Muscle layer of colon (tissue), 2 donors: Measurements from ENCODE around the gene CDK14.

Source experiments
- H3K27ac ChIP-seq: one replicate; pipeline ENCODE4 v1.7.0; 2013; ENCODE audit warnings: low read depth, mild to moderate bottlenecking, low read length, moderate library complexity
- H3K27me3 ChIP-seq, 2 donors: one replicate each; pipeline ENCODE4 v1.7.0; 2013; ENCODE audit warnings: low read length in 2 of 2, mild to moderate bottlenecking in 2 of 2; ENCODE audit not compliant: insufficient read depth in 2 of 2, control insufficient read depth in 1 of 2
- H3K36me3 ChIP-seq: one replicate; pipeline ENCODE4 v1.7.0; 2013; ENCODE audit warnings: mild to moderate bottlenecking, low read length; ENCODE audit not compliant: insufficient read depth
- H3K4me1 ChIP-seq: one replicate; pipeline ENCODE4 v1.7.0; 2013; ENCODE audit warnings: mild to moderate bottlenecking, low read length; ENCODE audit not compliant: insufficient read depth
- H3K4me3 ChIP-seq, 2 donors: one replicate each; pipeline ENCODE4 v1.7.0; 2013; ENCODE audit warnings: low read length in 2 of 2, low read depth in 1 of 2, mild to moderate bottlenecking in 1 of 2, moderate library complexity in 1 of 2
- H3K9ac ChIP-seq: one replicate; pipeline ENCODE4 v1.7.0; 2013; ENCODE audit warnings: low read length
- H3K9me3 ChIP-seq: one replicate; pipeline ENCODE4 v1.7.0; 2013; ENCODE audit warnings: mild to moderate bottlenecking, low read length
- donor health status: abdominal sarcoma.
- donor health status: Adenocarcinoma of cecum.

The CDK14 gene

GRCh38 chr7:91090684-91091083, 494.6 kb downstream of the CDK14 start:
- Histone ChIP-seq H3K36me3 (no peaks in the 10 kb centered on the region), H3K4me1 (no peaks in the 10 kb centered on the region), H3K9me3 (no peaks in the 10 kb centered on the region), H3K4me3 (no peak overlapping the region), H3K27ac (no peak overlapping the region), H3K9ac (no peak overlapping the region), H3K27me3 (no peaks in the 10 kb centered on the region)

GRCh38 chr7:91091631-91092030, 495.5 kb downstream of the CDK14 start:
- no peaks in the 10 kb centered on the region for H3K4me1 ChIP-seq
- H3K27me3 ChIP-seq = no peaks in the 10 kb centered on the region
- H3K9ac ChIP-seq = no peak overlapping the region
- H3K4me3 ChIP-seq = no peak overlapping the region
- no peak overlapping the region for H3K27ac ChIP-seq
- H3K9me3 ChIP-seq = no peaks in the 10 kb centered on the region
- H3K36me3 ChIP-seq = no peaks in the 10 kb centered on the region

GRCh38 chr7:91093181-91093580, 497.1 kb downstream of the CDK14 start:
- Histone ChIP-seq H3K9me3 (no peaks in the 10 kb centered on the region), H3K9ac (no peak overlapping the region), H3K4me1 (no peaks in the 10 kb centered on the region), H3K27me3 (no peaks in the 10 kb centered on the region), H3K36me3 (no peaks in the 10 kb centered on the region), H3K27ac (no peak overlapping the region), H3K4me3 (no peak overlapping the region)

- Histone ChIP-seq H3K4me1 (no peaks in the 10 kb centered on the region), H3K27ac (no peak overlapping the region), H3K9me3 (no peaks in the 10 kb centered on the region), H3K27me3 (no peaks in the 10 kb centered on the region), H3K9ac (no peak overlapping the region), H3K4me3 (no peak overlapping the region), H3K36me3 (no peaks in the 10 kb centered on the region)
Observed at GRCh38 chr7:91098566-91098965, 502.4 kb downstream of the CDK14 start.

GRCh38 chr7:91103363-91103762, 507.2 kb downstream of the CDK14 start:
- H3K27ac ChIP-seq = no peak overlapping the region
- peaks cover 11% of the 10 kb centered on the region for H3K4me1 ChIP-seq
- H3K36me3 ChIP-seq = no peaks in the 10 kb centered on the region
- H3K4me3 ChIP-seq = no peak overlapping the region
- no peaks in the 10 kb centered on the region for H3K27me3 ChIP-seq
- no peak overlapping the region for H3K9ac ChIP-seq
- H3K9me3 ChIP-seq = no peaks in the 10 kb centered on the region

- Histone ChIP-seq H3K9ac (no peak overlapping the region), H3K4me3 (no peak overlapping the region), H3K36me3 (no peaks in the 10 kb centered on the region), H3K27me3 (no peaks in the 10 kb centered on the region), H3K9me3 (no peaks in the 10 kb centered on the region), H3K27ac (no peak overlapping the region), H3K4me1 (peaks cover 16% of the 10 kb centered on the region)
Observed at GRCh38 chr7:91107460-91107859, 511.3 kb downstream of the CDK14 start.

- Histone ChIP-seq H3K9ac (no peak overlapping the region), H3K9me3 (no peaks in the 10 kb centered on the region), H3K27ac (peak overlapping the region; percentile 4), H3K4me1 (peaks cover 16% of the 10 kb centered on the region), H3K27me3 (no peaks in the 10 kb centered on the region), H3K36me3 (no peaks in the 10 kb centered on the region), H3K4me3 (no peak overlapping the region)
Observed at GRCh38 chr7:91109200-91109599, 513.1 kb downstream of the CDK14 start.

GRCh38 chr7:91112902-91113341, 516.8 kb downstream of the CDK14 start:
- H3K27me3 ChIP-seq = no peaks in the 10 kb centered on the region
- no peak overlapping the region for H3K9ac ChIP-seq
- H3K9me3 ChIP-seq = no peaks in the 10 kb centered on the region
- peaks cover 9% of the 10 kb centered on the region for H3K4me1 ChIP-seq
- no peak overlapping the region for H3K27ac ChIP-seq
- H3K4me3 ChIP-seq = no peak overlapping the region
- no peaks in the 10 kb centered on the region for H3K36me3 ChIP-seq

- no peak overlapping the region for H3K27ac ChIP-seq
- H3K36me3 ChIP-seq = no peaks in the 10 kb centered on the region
- H3K9ac ChIP-seq = no peak overlapping the region
- H3K4me3 ChIP-seq = no peak overlapping the region
- no peaks in the 10 kb centered on the region for H3K4me1 ChIP-seq
- H3K9me3 ChIP-seq = no peaks in the 10 kb centered on the region
- no peaks in the 10 kb centered on the region for H3K27me3 ChIP-seq
Observed at GRCh38 chr7:91114232-91114631, 518.1 kb downstream of the CDK14 start.

GRCh38 chr7:91126762-91127161, 530.6 kb downstream of the CDK14 start:
- H3K9ac ChIP-seq = no peak overlapping the region
- H3K4me3 ChIP-seq = no peak overlapping the region
- H3K36me3 ChIP-seq = no peaks in the 10 kb centered on the region

GRCh38 chr7:91127325-91127724, 531.2 kb downstream of the CDK14 start:
- no peak overlapping the region for H3K27ac ChIP-seq
- H3K27me3 ChIP-seq = no peaks in the 10 kb centered on the region

More at GRCh38 chr7:91126762-91127161, 530.6 kb downstream of the CDK14 start:
- Histone ChIP-seq H3K9me3 (no peaks in the 10 kb centered on the region), H3K4me1 (no peaks in the 10 kb centered on the region), H3K27ac (no peak overlapping the region), H3K27me3 (no peaks in the 10 kb centered on the region)

GRCh38 chr7:91127959-91128358, 531.8 kb downstream of the CDK14 start:
- no peak overlapping the region for H3K4me3 ChIP-seq
- H3K9me3 ChIP-seq = no peaks in the 10 kb centered on the region
- H3K9ac ChIP-seq = no peak overlapping the region
- H3K36me3 ChIP-seq = no peaks in the 10 kb centered on the region
- H3K4me1 ChIP-seq = no peaks in the 10 kb centered on the region
- H3K27ac ChIP-seq = no peak overlapping the region
- H3K27me3 ChIP-seq = no peaks in the 10 kb centered on the region

More at GRCh38 chr7:91127325-91127724, 531.2 kb downstream of the CDK14 start:
- Histone ChIP-seq H3K9ac (no peak overlapping the region), H3K4me1 (no peaks in the 10 kb centered on the region), H3K4me3 (no peak overlapping the region), H3K9me3 (no peaks in the 10 kb centered on the region), H3K36me3 (no peaks in the 10 kb centered on the region)
